Esophagus muscularis mucosa (tissue), 4 donors: ENCODE results near the gene FTO. TPM values are rescaled to one million over a fixed set of nuclear protein-coding genes. Genes with fewer than 3 reads are reported as not detected.

Experiments used
- DNase-seq: peaks from one replicate; pipeline ENCODE4 v3.0.0-alpha.2; 2017; ENCODE audit errors: extremely low spot score
- H3K27ac ChIP-seq, 4 donors: fragments of 200-600 bp; sonication (generic); replicated peaks in 1 of 4; 1 replicate in 3 of 4; 2 replicates in 1 of 4; pipeline ENCODE4 v1.5.1; 2016 to 2019; ENCODE audit warnings: mild to moderate bottlenecking in 1 of 4
- H3K27me3 ChIP-seq, 4 donors: fragments of 200-600 bp; sonication (generic); one replicate each; pipeline versions ENCODE4 v1.5.1 to v1.6.0; 2016 to 2019
- H3K36me3 ChIP-seq, 4 donors: fragments of 200-600 bp; sonication (generic); one replicate each; pipeline ENCODE4 v1.5.1; 2016 to 2019
- H3K4me1 ChIP-seq, 4 donors: fragments of 200-600 bp; sonication (generic); one replicate each; pipeline ENCODE4 v1.5.1; 2016 to 2019
- H3K4me3 ChIP-seq, 4 donors: fragments of 200-600 bp; sonication (generic); 1 replicate in 2 of 4; 2 replicates in 2 of 4; pipeline ENCODE4 v1.5.1; 2016 to 2019; ENCODE audit warnings: mild to moderate bottlenecking in 4 of 4, moderate library complexity in 1 of 4
- H3K9me3 ChIP-seq, 4 donors: fragments of 200-600 bp; sonication (generic); 1 replicate in 3 of 4; 2 replicates in 1 of 4; pipeline ENCODE4 v1.5.1; 2016 to 2019
- CTCF ChIP-seq, 3 experiments: fragments of 200-600 bp in 2 of 3; fragments of 450-650 bp in 1 of 3; sonication (generic) in 2 of 3; IDR thresholded peaks; one replicate each; pipeline ENCODE4 v1.5.1; 2017 to 2019; ENCODE audit warnings: antibody characterized with exemption in 3 of 3, mild to moderate bottlenecking in 2 of 3, moderate library complexity in 1 of 3
- EP300 ChIP-seq: sonication (generic); formaldehyde crosslinking; IDR thresholded peaks from one replicate; pipeline ENCODE4 v1.6.1; 2017; ENCODE audit warnings: antibody characterized with exemption
- POLR2A ChIP-seq: fragments of 450-650 bp; IDR thresholded peaks from one replicate; pipeline ENCODE4 v1.6.1; 2017; ENCODE audit warnings: antibody characterized with exemption, moderate library complexity, mild to moderate bottlenecking, low read depth
- POLR2AphosphoS5 ChIP-seq, 2 donors: sonication (generic); formaldehyde crosslinking; IDR thresholded peaks; one replicate each; pipeline ENCODE4 v1.6.1; 2017; ENCODE audit warnings: antibody characterized with exemption in 2 of 2
- WGBS: methylation state at CpG from one replicate; pipeline ENCODE4 v1.1.5; 2018; 5-methylcytosine and 5-hydroxymethylcytosine counted together
- intact Hi-C: fragments of 100-400 bp; cut with DNase I; formaldehyde crosslinking; loops from one replicate; pipeline ENCODE4 v1.15.1; 2023
- total RNA-seq, 4 donors: library from RNA; depleted of rRNA; stranded (reverse); fragments of >200 nt; gene quantifications; one replicate each; pipeline versions ENCODE4 v1.1.0 to v1.2.1, GENCODE V29; 2016

FTO gene
- total RNA-seq, 4 donors from 2014 or later = 101 to 121 (median 112) TPM

- no peaks in the 10 kb centered on the region for H3K9me3 ChIP-seq
- 94% methylated on average over 6 of the region's 6 CpGs for WGBS
- H3K36me3 ChIP-seq = peaks cover 0 to 5% (median 0%) of the 10 kb centered on the region in 4 donors
- peaks cover 0 to 8% (median under 1%) of the 10 kb centered on the region in 4 donors for H3K4me1 ChIP-seq
- intact Hi-C loops = no loop called here
- no peak for TF ChIP-seq POLR2AphosphoS5 (IDR thresholded peaks at IDR 0.05)
- TF ChIP-seq CTCF (IDR thresholded peaks at IDR 0.05) = no peak
- no peak for TF ChIP-seq EP300
- no peak for TF ChIP-seq POLR2A
- no peak overlapping the region for H3K27ac ChIP-seq
- no peaks in the 10 kb centered on the region for H3K27me3 ChIP-seq
- no peak overlapping the region for H3K4me3 ChIP-seq
- DNase-seq = no peak
Measured at GRCh38 chr16:54061454-54061853, 357.5 kb downstream of the FTO start.

GRCh38 chr16:54062361-54063278, 358.7 kb downstream of the FTO start:
- no peaks in the 10 kb centered on the region for H3K27me3 ChIP-seq
- peaks cover 0 to 11% (median 4%) of the 10 kb centered on the region in 4 donors for H3K4me1 ChIP-seq
- DNase-seq = no peak
- H3K27ac ChIP-seq = no peak overlapping the region
- intact Hi-C loops = no loop called here
- H3K4me3 ChIP-seq = no peak overlapping the region
- no peaks in the 10 kb centered on the region for H3K9me3 ChIP-seq
- 80% methylated on average over 12 of the region's 13 CpGs for WGBS
- peaks cover 0 to 4% (median 0%) of the 10 kb centered on the region in 4 donors for H3K36me3 ChIP-seq
- TF ChIP-seq EP300 = no peak
- no peak for TF ChIP-seq POLR2AphosphoS5 (IDR thresholded peaks at IDR 0.05)
- TF ChIP-seq POLR2A = no peak
- no peak for TF ChIP-seq CTCF (IDR thresholded peaks at IDR 0.05)

- intact Hi-C loops = no loop called here
- Histone ChIP-seq H3K4me3 (no peak overlapping the region), H3K9me3 (no peaks in the 10 kb centered on the region), H3K27me3 (no peaks in the 10 kb centered on the region), H3K36me3 (no peaks in the 10 kb centered on the region), H3K4me1 (peaks cover 0 to 11% (median 4%) of the 10 kb centered on the region in 4 donors), H3K27ac (no peak overlapping the region)
- no peak for DNase-seq
- TF ChIP-seq POLR2A (no peak), EP300 (no peak), POLR2AphosphoS5 (IDR thresholded peaks at IDR 0.05) (no peak), CTCF (IDR thresholded peaks at IDR 0.05) (no peak)
- 94% methylated on average over 10 of the region's 10 CpGs for WGBS
Measured at GRCh38 chr16:54063279-54063773, 359.4 kb downstream of the FTO start.

GRCh38 chr16:54066451-54067105, 362.6 kb downstream of the FTO start:
- intact Hi-C loops = no loop called here
- Histone ChIP-seq H3K4me1 (peaks cover 0 to 11% (median 4%) of the 10 kb centered on the region in 4 donors), H3K27me3 (no peaks in the 10 kb centered on the region), H3K36me3 (no peaks in the 10 kb centered on the region), H3K4me3 (no peak overlapping the region), H3K27ac (no peak overlapping the region), H3K9me3 (no peaks in the 10 kb centered on the region)
- 82% methylated on average over 4 of the region's 4 CpGs for WGBS
- no peak for TF ChIP-seq POLR2AphosphoS5 (IDR thresholded peaks at IDR 0.05)
- no peak for TF ChIP-seq POLR2A
- no peak for TF ChIP-seq CTCF (IDR thresholded peaks at IDR 0.05)
- no peak for TF ChIP-seq EP300
- no peak for DNase-seq
